ENCODE data around the gene FARSB.

The FARSB gene

DNA sequence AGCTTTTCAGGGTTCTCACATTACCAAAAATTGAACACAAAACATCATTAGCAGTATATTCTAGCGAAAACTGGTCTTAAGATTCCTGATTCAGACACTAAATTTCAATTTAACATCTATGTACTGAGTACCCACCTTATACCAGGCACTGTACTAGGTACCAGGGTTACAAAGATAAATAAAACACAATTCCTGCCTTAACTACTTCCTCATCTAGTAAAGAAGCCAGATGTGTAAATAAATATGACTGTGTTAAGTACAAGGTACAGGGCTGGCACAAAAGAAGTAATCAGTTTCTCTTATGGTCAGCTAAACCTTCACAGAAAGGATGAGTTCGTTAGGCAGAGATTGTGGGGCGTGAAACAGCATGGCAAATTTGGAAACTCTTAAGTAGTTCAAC, 6.1 kb downstream of the FARSB start:
- H3K9me3 ChIP-seq (ENCODE audit: control insufficient read depth, insufficient read depth, low read length): no peaks in the 10 kb centered on the region
- no peaks in the 10 kb centered on the region; the same call in 1 of the 2 replicates for H3K4me1 ChIP-seq (ENCODE audit: insufficient read depth, low read length)
- no peak overlapping the region for H3K9ac ChIP-seq (ENCODE audit: low read depth, low read length)
- H3K36me3 ChIP-seq (ENCODE audit: insufficient read depth, low read length): peaks cover 4% of the 10 kb centered on the region; the same call in 1 of the 2 replicates

DNA sequence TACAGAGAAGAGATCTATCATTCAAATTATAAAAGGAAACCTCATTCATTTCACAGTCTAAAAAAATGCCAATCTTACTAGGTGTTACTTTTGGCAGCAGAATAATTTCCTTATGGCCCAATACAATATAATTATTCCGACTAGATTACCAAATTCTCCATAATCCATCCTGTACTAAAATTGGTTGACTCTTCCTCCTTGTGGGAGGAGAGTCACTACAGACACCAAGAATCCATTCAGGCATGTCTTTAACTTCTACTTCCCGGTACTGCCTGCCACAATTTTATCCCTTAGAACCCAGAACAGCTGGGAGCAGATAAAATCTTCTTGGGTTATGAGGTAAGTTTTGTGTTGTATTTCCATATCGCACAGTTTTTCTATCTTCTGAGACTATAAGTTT, 9.9 kb downstream of the FARSB start:
- Histone ChIP-seq H3K36me3 (ENCODE audit: insufficient read depth, low read length) (peaks cover 4% of the 10 kb centered on the region), H3K4me1 (ENCODE audit: insufficient read depth, low read length) (no peaks in the 10 kb centered on the region), H3K9me3 (ENCODE audit: control insufficient read depth, insufficient read depth, low read length) (no peaks in the 10 kb centered on the region), H3K9ac (ENCODE audit: low read depth, low read length) (no peak overlapping the region)

DNA sequence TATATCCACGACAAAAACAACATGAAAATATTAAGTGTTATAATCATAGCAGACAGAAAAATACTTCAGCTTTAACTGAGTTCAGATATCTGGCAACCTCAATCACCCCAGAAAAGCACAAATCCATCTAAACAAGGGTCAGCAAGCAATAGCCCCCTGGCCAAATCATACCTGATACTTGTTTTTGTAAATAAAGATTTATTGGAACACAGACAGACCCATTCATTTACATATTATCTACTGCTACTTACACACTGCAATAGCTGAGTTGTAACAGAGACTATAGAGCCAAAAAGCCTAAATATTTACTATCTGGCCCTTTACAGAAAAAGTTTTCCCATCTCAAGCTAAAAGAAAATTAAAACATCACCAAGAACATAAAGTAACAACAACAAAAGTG, 12.8 kb downstream of the FARSB start:
- Histone ChIP-seq H3K9ac (ENCODE audit: low read depth, low read length) (no peak overlapping the region), H3K9me3 (ENCODE audit: control insufficient read depth, insufficient read depth, low read length) (no peaks in the 10 kb centered on the region), H3K36me3 (ENCODE audit: insufficient read depth, low read length) (peaks cover 4% of the 10 kb centered on the region), H3K4me1 (ENCODE audit: insufficient read depth, low read length) (no peaks in the 10 kb centered on the region)

DNA sequence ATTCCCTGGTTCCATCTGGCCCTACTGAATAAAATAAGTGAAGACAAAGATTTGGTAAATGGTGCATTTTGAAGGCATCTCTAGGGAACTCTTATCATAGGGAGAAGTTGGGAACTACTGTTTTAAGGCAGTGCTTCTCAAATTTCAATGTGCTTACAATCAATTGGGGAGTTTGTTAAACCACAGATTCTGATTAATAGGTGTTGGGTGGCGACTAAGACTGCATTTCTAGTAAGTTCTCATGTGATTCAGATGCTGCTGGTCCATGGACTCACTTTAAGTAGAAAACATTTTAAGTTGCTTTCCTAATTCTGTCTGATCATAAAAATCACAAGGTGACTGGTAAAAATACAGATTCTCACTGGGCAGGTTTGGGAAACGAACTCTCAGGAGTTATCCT, 14.6 kb downstream of the FARSB start:
- no peaks in the 10 kb centered on the region; the same call in none of the 2 replicates for H3K36me3 ChIP-seq (ENCODE audit: insufficient read depth, low read length)

DNA sequence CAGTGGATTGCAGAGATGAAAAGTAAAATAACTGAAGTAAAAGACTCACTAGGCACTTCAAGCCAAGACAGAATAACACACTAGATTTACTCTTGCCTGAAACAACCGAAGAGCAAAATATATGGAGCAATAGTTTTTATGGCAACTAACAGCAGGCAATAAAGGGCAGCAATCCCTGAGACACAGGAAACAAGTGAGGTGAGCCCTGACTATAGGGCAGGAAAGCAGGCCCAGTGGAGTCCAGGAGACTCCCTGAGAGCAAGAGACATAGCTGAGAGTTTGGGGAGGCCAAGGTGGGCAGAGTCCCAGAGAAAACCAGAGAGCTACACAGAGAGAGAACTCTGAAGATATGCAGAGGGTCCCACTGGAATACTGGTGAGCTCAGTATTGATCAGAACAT, 18.8 kb downstream of the FARSB start:
- no peaks in the 10 kb centered on the region for H3K4me1 ChIP-seq (ENCODE audit: insufficient read depth, low read length)
- H3K9me3 ChIP-seq (ENCODE audit: control insufficient read depth, insufficient read depth, low read length): no peaks in the 10 kb centered on the region
- peaks cover 7% of the 10 kb centered on the region for H3K36me3 ChIP-seq (ENCODE audit: insufficient read depth, low read length)
- no peak overlapping the region for H3K9ac ChIP-seq (ENCODE audit: low read depth, low read length)

More for the DNA sequence above, 14.6 kb downstream of the FARSB start:
- no peaks in the 10 kb centered on the region for H3K9me3 ChIP-seq (ENCODE audit: control insufficient read depth, insufficient read depth, low read length)
- no peak overlapping the region for H3K9ac ChIP-seq (ENCODE audit: low read depth, low read length)
- H3K4me1 ChIP-seq (ENCODE audit: insufficient read depth, low read length): no peaks in the 10 kb centered on the region

DNA sequence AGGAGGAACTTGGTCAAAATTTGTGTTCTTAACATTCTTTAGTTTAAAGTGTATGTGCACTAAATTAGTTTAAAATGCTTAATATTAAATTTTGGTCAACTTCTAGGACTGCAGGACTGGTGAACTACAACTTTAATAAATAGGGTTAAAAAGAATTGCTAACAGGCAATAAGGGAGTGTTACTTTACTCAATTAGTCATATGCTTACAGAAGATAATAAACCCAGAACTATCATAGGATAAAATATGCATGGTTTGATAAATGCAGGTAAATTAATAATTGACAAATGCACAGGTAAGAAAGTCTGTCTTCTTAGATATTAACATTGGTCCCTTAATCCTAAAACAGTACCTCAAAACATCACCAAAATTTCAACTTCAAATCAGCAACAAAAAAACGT, 20.6 kb downstream of the FARSB start:
- Histone ChIP-seq H3K9ac (ENCODE audit: low read depth, low read length) (no peak overlapping the region), H3K36me3 (ENCODE audit: insufficient read depth, low read length) (peaks cover 8% of the 10 kb centered on the region), H3K4me1 (ENCODE audit: insufficient read depth, low read length) (no peaks in the 10 kb centered on the region), H3K9me3 (ENCODE audit: control insufficient read depth, insufficient read depth, low read length) (no peaks in the 10 kb centered on the region)

DNA sequence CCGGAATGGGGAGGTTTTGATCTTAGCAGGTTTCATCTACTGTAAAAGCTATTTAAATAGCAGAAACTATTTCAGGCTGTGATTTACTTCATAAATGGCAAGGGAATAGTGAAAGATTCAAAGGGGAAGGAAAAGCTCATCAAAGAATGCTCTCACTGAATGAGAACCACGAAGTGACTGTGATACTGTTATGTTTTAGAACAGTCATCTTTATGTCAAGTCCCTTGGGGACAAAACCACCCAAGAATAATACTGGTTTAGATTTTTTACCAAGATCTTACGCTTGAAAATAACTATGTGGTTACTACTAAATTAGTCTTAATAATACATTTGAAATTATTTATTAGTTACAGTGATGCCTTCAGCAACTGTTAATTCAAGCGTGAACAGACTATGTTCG, 28.1 kb downstream of the FARSB start:
- H3K9me3 ChIP-seq (ENCODE audit: control insufficient read depth, insufficient read depth, low read length): no peaks in the 10 kb centered on the region
- peaks cover 21% of the 10 kb centered on the region for H3K36me3 ChIP-seq (ENCODE audit: insufficient read depth, low read length)
- no peaks in the 10 kb centered on the region for H3K4me1 ChIP-seq (ENCODE audit: insufficient read depth, low read length)
- no peak overlapping the region for H3K9ac ChIP-seq (ENCODE audit: low read depth, low read length)

DNA sequence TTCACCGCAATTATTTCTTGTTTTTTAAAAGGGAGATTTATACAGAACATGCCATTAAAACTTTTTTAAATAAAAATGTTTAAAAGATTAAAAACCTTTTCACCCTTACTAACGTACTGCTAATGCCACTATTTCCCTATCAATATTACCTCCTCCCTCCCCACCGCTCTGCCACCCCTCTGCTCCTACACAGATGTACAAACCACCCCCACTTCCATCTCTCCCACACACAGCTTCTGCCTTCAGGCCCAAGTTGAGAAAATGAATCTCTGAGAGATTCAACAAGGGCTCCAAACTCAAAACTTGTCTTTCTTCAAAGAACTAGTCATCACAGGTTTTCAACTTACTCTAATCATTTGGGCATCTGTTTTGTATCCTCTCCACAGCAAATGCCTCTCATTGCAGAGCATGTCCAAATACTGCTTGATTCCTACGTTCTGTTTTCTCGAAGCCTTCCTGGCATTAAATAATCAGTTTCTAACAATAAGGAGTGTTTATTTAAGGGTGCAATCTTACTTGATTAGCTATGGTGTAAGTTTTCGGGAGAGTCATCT, 32.1 kb downstream of the FARSB start:
- H3K9me3 ChIP-seq (ENCODE audit: control insufficient read depth, insufficient read depth, low read length): no peaks in the 10 kb centered on the region
- H3K9ac ChIP-seq (ENCODE audit: low read depth, low read length): no peak overlapping the region
- H3K36me3 ChIP-seq (ENCODE audit: insufficient read depth, low read length): peaks cover 20% of the 10 kb centered on the region
- H3K4me1 ChIP-seq (ENCODE audit: insufficient read depth, low read length): no peaks in the 10 kb centered on the region

DNA sequence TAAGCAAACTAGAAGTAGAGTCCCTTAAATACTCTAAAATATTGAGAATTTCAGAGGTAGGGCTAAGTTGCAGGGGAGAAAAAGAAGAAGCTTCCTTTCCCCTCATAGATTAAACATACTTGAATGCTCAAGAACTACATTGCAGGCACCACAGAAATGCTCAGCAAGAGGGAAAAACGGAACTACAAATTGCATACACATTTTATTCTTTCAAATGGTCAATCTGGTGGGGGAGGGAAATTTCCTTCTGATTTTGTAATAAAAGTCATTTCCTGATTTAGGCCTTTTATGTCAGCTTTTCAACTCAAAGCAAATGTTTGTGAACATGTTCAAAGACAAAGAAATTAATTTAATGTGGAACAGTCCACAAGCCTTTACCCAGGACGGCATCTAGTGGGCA, 33.0 kb downstream of the FARSB start:
- Histone ChIP-seq H3K9me3 (ENCODE audit: control insufficient read depth, insufficient read depth, low read length) (no peaks in the 10 kb centered on the region), H3K36me3 (ENCODE audit: insufficient read depth, low read length) (peaks cover 19% of the 10 kb centered on the region), H3K4me1 (ENCODE audit: insufficient read depth, low read length) (no peaks in the 10 kb centered on the region), H3K9ac (ENCODE audit: low read depth, low read length) (no peak overlapping the region)

DNA sequence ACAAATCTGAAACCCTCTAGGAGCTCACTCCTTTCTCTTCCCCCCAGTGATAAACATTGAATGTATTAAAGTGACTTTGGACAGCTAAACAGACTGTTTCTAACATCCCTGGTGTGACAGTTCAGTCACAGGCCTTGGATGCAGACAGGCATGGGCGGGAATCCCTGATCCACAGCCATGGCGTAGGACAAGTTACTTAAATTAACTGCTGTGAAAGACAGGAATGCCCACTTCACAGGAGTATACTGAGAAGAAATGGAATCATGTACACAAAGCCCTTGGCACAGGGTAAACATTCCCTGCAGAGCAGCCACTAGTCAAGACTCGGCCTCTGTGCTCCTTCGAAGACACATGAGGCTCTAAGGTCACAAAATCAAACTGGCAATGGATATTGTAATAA, 34.0 kb downstream of the FARSB start:
- H3K9me3 ChIP-seq (ENCODE audit: control insufficient read depth, insufficient read depth, low read length): no peaks in the 10 kb centered on the region
- peaks cover 19% of the 10 kb centered on the region for H3K36me3 ChIP-seq (ENCODE audit: insufficient read depth, low read length)
- no peaks in the 10 kb centered on the region for H3K4me1 ChIP-seq (ENCODE audit: insufficient read depth, low read length)
- no peak overlapping the region for H3K9ac ChIP-seq (ENCODE audit: low read depth, low read length)

DNA sequence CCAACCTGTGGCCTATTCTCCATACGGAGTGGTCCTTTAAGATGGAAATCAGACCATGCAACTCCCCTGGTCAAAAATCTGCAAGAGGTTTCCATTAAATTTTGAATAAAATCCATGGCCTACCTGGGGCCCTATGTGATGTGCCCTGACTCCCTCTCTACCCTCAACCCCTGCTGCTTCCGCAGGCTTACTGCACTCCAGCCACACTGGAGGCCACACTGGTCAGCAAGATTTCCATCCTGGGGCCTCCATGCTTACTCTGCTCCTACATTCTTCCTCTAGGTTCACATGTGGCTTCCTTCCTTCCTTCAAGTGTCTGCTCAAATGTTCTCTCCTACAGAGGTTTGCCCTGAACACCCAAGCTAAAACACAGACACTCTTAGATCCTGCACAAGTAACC, 40.6 kb downstream of the FARSB start:
- no peak overlapping the region for H3K9ac ChIP-seq (ENCODE audit: low read depth, low read length)
- H3K4me1 ChIP-seq (ENCODE audit: insufficient read depth, low read length): no peaks in the 10 kb centered on the region
- H3K36me3 ChIP-seq (ENCODE audit: insufficient read depth, low read length): peaks cover 11% of the 10 kb centered on the region
- H3K9me3 ChIP-seq (ENCODE audit: control insufficient read depth, insufficient read depth, low read length): no peaks in the 10 kb centered on the region

DNA sequence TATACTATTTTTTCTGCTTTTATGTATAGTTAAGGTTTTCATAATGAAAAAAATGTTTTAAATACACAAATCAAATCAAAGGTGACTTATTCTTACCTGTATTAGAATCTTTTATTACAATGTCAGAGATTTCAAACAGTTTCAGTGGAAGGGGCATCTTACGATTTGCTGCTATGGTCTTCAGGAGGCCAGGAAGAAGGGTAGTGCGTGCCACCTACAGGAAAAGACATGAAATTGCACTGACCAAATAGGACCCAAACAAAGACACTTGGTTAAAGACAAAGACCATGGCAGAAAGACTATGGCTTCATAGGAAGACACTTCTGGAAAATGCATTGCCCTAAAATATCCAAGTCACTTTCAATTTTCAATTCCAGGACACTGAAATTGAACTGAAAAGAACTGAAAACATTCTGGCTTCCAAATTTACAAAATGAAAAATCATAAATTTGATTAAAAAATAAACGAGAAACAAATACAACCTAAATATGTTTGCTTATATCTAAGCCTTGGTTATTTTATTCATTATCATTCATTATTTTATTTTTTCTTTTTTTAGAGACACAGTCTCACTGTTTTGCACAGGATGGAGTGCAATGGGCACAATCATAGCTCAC, 42.1 kb downstream of the FARSB start:
- no peaks in the 10 kb centered on the region for H3K4me1 ChIP-seq (ENCODE audit: insufficient read depth, low read length)
- peaks cover 7% of the 10 kb centered on the region for H3K36me3 ChIP-seq (ENCODE audit: insufficient read depth, low read length)
- no peak overlapping the region for H3K9ac ChIP-seq (ENCODE audit: low read depth, low read length)
- H3K9me3 ChIP-seq (ENCODE audit: control insufficient read depth, insufficient read depth, low read length): no peaks in the 10 kb centered on the region

DNA sequence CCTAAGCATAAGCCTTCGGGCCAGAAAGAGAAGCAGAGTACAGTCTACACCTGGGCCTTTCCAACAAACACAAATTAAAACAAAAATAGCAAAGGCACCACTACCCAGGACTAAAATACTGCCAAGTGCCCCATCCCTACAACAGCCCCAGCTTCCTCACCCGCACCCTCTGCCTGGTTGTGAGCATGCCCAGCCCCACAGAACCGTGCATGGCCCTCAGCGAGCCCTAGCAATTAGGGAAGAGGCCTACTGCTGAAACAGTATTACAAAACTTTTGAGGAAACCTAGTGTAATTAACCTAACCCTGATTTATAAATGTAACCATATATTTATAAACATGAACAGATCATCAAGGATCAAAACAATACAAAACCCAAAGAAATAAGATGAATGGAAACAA, 44.2 kb downstream of the FARSB start:
- Histone ChIP-seq H3K9me3 (ENCODE audit: control insufficient read depth, insufficient read depth, low read length) (no peaks in the 10 kb centered on the region), H3K36me3 (ENCODE audit: insufficient read depth, low read length) (peaks cover 7% of the 10 kb centered on the region; the same call in 1 of the 2 replicates), H3K9ac (ENCODE audit: low read depth, low read length) (no peak overlapping the region), H3K4me1 (ENCODE audit: insufficient read depth, low read length) (no peaks in the 10 kb centered on the region)

DNA sequence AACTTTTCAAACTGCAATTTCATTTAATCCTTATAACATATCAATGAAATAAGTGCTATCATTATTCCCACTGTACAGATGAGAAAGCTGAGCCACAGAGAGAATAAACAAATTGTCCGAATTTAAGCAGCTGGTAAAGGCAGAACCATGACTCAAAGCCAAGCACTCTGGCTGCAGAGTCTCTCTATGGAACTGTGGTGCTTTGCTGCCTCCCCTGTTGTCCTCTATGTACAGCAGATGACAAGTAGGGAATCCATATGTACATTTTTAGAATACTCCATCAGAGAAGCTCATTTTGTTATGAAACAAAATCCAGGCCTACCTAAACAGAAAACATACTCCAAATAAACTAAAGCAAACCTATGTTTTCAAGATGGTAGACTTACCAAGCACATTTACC, 45.1 kb downstream of the FARSB start:
- Histone ChIP-seq H3K9me3 (ENCODE audit: control insufficient read depth, insufficient read depth, low read length) (no peaks in the 10 kb centered on the region), H3K9ac (ENCODE audit: low read depth, low read length) (no peak overlapping the region), H3K4me1 (ENCODE audit: insufficient read depth, low read length) (no peaks in the 10 kb centered on the region), H3K36me3 (ENCODE audit: insufficient read depth, low read length) (peaks cover 7% of the 10 kb centered on the region; the same call in 1 of the 2 replicates)

DNA sequence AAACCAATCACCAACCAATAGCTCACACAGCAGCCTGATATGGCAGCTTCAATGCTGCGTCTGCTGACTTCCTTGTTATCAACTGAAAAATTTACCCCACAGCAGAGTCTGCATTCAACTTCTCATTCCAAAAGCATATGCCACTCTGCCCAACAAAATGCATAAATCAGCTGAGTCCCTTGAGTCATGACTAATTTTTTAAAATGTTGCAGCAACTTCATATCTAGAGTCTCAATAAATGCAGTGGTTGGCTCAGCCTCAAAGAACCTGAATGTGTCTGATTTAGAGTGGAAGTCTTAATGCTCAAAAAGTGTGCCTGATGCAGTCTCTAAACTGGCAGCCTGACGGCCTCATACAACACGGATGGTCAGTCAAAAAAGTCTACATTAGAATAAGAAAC, 46.5 kb downstream of the FARSB start:
- Histone ChIP-seq H3K4me1 (ENCODE audit: insufficient read depth, low read length) (no peaks in the 10 kb centered on the region), H3K9ac (ENCODE audit: low read depth, low read length) (no peak overlapping the region), H3K9me3 (ENCODE audit: control insufficient read depth, insufficient read depth, low read length) (no peaks in the 10 kb centered on the region), H3K36me3 (ENCODE audit: insufficient read depth, low read length) (peaks cover 7% of the 10 kb centered on the region; the same call in 1 of the 2 replicates)
